CD4-positive, alpha-beta T cell treated with Interleukin-17A for 1 hour (primary cell): Measurements from ENCODE around the gene LRPPRC.
"Not testable (repeated sequence)": the region's sequence is repeated elsewhere in the genome, so short reads cannot be mapped to it uniquely, and the experiment has no call there.

Experiments
- DNase-seq: peaks from one replicate; pipeline ENCODE4 v3.0.0-alpha.2; 2020

LRPPRC gene

DNA sequence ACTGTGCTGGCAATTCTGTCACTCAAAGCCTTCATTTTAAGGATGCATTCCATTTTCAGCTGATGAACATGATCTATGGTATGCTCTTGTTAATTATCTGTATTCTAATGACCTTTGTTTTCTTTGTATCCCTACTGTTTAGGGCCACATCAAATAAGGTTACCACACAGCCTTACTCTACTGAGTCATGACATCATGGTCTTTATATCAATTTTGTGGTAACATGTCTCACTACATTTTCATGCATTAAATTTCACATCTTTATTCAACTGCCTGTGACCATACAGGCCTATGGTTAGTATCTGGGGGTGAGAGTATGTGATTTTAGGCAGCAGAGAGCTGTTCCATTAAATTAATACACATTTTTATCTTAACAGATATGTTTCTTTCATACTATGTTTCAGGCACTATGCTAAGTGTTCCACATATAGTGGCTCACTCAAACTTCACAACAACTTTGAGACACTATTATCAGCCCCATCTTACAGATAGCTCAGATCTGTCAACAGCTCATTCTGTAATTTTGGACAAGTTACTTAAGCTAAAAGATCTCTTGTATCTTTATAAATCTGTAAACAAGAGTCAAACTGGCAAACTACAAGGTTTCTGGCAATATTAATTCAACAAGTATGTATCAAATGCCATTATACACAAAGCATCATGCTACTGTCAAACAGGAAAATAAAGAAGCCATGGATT, 18.0 kb downstream of the LRPPRC start:
- no peak for DNase-seq

DNA sequence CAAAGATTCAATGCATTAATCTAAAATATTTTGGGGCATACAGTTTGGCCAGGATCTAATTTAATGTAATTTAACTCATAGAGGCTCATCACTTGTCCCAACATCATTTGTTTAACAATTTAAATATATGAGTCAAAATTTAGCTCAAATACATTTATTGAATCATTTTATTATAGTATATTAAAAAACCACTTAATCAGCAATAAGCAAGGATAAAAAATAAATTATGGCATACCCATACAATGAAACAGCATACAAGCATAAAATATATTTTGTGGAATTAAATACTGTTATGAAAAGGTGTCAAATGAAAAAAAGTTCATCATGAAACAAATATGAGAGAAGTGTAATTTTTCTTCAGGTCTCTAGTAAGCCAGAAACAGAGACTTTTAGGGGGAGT, 34.9 kb downstream of the LRPPRC start:
- no peak for DNase-seq

DNA sequence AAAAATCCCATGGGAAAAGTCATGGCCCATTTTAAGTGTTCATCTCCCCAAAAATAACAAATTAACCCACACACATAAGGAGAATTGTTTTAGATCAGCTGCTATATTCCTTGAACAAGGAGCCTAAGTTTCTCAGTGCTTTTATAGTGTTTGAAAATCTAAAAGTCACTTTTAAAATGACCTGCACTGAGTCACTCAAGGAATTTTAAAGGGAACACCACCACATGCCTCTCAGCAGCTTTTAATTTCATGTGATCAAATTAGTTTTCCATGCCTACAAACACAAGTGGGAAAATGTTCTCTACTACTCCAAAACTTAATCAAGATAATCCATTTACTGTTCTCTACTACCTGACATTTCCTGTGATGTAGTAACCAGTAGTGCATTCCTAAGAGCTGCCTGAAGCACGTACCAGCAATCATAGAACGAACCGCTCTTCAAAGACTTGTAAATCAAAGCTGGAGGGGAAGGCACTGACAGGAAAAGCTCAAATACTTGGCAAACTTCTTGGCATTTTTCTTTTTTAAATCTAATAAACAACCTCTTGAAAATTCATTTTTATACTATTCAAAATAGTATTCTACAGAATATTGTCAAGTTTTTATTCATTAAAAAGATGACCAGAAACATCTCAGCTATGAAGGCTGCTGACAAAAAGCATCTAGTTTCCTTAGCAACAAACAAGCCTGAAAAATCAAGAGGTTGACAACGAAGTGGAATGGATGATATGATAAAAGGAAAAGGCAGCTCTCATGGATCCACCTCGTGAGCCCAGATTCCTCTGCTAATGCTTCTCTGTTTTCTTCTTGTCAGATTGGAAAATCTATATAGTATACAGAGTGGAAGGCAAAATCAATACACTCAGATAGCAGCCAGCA, 37.2 kb downstream of the LRPPRC start:
- DNase-seq: no peak

DNA sequence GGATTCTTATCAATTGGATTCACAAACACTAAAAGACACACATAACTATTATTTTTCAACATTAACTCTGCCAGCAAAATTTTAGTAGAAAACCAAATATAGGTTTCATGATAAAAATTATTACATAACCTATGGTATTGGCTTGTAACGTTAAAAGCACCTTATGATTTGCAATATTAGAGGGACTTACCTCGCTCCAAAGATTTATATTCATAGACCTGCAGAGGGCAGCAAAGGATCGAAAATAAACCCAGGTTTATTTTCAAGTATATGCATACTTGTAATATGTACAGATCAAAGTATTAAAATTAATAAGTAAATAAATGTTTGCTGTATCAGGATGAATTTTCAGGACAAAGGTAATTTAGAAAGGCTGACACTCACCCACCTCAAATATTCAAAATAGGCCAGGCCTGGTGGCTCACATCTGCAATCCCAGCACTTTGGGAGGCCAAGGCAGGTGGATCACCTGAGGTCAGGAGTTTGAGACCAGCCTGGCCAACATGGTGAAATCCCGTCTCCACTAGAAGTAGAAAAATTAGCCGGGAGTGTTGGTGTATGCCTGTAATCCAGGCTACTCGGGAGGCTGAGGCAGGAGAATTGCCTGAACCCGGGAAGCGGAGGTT, 45.3 kb downstream of the LRPPRC start:
- DNase-seq: peak; percentile 60

DNA sequence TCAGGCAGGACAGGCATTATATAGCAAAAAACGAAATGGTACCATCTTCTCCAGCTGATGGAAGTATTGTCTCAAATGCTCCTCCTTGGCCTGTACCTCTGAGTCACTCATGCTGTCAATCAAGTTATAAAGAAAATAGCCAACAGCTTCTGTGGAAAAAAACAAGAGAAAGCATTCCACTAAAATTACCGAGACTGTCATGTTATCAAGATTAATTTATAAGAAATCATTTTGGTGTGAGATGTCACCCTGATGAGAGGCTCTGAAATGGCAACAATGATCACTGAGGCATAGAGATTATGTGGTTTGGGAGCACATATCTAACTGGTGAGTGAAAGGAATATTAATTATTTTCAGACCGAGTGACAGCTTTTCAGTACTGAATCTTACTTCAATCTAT, 47.4 kb downstream of the LRPPRC start:
- DNase-seq: no peak

DNA sequence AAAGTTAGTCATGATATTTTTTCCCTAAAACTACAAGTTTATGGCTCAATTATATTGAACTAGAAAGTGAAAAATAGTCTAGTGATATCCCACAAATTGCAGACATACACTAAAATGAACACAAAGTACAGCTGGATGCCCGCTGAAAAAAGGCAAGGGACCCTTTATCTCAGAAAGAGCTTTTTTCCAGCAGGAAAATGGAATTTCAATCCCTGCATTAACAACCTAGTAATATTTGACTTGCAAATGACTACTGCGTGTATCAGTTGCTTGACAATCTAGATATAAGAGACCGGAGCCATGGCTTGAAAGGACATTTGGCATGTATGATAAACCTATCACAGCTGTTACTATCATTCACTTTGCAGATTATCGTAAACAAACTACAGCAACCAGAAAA, 49.1 kb downstream of the LRPPRC start:
- no peak for DNase-seq

DNA sequence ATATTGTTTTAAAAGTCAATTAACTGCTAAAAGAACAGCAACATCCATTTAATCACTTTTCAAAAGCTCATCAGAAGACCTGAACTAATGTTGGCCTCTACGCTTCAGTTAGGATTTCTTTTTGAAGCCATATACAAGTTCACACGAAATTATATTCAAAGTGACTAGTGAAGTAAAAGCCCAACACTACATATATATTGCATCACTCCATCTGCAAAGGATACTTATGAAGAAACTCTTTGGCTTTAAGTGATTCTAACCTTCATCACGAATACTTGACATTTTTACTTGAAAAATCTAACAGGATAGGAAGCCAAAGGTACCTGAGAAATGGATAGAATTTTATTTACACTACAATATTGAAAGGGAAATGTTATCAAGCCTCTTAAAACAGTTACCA, 50.4 kb downstream of the LRPPRC start:
- no peak for DNase-seq

DNA sequence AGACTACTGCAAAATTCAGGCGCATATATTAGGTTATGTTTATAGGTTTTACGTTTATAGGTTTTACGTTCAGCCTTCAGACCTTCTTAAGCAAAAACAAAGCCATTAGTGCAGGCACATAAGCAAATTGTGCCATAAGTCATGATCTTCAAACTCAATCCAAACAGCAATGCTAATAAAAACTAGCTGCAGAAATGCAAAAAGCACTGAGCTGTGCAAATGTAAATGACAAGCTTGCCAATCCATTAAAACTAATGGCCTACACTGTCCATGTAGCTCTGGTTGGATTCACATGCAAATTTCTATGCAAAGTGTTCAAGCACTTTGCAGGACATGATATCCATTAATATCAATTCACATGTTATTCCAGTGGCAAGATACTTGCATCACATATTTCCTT, 50.9 kb downstream of the LRPPRC start:
- no peak for DNase-seq

DNA sequence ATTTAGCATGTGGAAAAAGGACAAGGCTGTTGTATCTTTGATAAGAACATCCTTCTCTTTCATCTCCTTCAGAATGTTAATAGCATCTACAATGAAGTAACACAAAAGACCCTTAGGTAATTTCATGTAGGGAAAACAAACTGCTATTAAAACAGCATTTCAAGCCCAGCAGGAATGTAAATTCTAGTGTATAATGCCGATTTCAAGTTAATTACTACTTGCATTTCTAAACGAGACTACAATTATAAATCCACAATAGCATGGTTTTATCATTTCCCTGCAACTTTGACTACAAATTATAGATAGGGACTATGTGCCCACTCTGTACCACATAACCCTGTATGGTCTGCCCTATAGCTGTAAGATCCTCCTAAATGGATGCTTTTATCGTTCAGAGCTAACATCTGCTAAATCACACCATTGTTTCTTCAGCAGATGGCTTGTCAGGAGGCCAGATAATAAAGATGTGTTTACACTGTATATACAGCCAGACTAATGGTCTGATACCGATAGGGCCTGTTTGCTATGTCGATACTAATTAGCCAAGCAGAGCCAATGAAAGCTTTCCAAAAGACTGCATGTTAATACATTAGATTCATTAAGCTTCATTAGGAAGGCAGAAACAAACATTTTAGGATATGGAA, 51.9 kb downstream of the LRPPRC start:
- no peak for DNase-seq

DNA sequence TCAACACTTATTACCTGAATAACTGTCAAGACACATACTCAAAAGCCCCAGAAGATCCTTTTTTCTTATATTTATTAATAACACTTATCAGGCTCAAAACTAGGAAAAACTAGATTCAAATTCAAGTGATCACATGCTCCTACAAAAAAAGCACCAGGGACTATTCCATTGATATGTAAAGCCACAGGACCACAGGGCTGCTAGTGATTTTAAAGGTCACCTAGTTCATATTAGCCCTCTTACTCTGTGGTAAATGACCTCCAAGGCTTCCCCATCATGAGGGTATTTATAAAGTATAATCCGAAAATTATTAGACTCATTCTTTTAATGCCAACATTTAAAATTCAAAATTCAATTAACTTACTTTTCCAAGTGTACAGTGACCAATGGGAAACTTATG, 52.5 kb downstream of the LRPPRC start:
- no peak for DNase-seq

DNA sequence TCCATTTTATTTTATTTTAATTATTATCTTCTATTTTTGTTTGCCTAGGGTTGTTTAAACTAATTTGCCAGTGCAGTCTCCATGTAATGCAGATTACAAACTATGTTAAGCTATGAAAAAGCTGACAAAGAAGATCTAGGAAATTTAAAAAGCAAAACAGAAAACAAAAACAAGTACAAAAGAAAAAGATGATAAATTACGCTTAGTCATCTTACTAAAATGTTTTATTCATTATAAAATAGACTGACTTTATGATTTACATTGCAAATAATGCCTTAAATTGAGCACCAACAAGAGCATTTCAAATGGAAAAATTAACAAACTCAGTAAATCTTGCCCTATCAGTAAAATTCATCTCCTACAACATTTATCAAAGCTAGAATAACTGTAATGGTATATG, 52.9 kb downstream of the LRPPRC start:
- DNase-seq: no peak

DNA sequence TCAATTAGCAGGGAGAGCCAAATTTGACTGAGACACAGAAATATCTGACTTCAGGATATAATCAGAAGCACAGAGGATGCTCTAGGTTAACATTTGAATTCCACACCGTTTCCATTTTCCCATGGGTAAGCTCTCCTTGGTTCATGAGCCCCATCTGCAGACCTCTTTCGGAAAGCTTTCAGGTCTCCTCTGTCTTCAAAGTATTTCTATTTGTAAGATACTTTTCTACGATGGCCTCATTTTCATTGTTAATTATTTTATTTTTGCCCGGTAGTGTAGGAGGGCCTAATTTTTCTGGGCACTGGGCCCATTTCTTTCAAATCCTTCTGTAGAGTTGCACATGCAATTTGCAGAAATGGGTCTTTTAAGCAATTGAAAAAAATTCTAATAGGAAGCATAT, 53.8 kb downstream of the LRPPRC start:
- DNase-seq: no peak

DNA sequence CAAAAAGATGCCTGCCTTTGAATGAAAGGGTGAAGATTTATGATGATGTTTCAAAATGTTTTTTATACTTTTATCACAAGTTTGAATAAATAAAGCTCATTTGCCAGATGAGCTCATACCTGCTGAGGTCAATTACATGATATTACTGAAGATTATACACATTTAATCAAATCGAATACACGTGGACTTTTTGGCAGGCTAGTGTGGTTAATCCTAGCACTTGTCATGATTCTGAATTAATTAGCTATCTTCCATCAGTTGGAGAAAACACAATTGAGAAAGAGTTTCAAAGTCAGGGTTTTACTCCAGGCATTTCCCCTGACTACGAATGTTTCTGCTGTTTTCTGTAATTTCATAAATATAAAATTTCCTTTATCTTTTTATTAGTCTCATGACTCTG, 54.4 kb downstream of the LRPPRC start:
- DNase-seq: no peak

DNA sequence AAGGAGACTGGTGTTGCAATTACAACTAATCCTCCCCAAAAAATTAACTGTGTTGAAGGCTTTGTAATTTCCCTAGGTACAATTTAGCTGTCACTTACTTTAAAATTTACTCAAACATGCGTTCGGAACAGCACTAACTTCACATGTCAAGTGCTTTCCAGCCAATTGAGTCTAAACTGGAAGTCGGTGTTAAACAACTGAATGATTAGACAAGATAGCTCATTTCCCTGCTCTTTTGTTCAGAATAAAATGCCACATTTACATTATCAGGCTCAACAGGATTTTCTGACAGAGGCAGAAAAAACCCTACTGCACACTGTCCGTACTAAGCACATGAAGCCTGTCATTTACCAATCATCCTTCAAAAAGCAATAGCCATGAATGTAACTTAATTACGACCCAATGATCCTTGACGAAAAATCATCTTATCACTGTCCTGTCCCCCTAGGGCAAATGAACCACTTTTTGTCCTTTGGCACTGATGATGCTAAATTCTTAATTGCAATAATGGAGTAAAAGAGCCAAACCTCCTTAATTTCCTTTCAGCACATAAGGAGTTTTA, 56.0 kb downstream of the LRPPRC start:
- DNase-seq: no peak

DNA sequence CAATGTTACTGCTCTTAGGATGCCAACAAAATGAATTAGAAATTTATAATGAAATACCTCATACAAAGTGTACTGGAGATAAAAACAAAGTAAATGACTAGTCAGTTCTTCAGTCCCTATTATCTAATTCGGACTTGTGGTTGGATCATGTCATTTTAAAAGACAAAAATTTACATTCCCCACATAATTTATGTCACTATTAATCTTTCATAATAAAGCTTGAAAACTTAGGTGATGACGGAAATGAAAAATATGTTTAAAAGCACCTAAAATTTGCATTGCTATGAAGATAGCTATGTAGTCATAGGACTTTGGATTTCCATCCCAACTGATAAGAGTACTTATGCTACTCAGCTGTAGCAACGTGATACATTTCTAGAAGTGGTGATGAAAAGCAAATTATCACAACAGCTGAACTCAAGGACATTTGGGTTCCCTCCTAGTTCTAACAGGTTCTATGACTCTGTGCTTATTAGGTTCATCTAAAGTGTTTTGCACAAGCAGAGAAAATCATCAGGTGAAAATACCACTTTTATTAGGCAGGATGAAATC, 58.4 kb downstream of the LRPPRC start:
- DNase-seq: no peak

DNA sequence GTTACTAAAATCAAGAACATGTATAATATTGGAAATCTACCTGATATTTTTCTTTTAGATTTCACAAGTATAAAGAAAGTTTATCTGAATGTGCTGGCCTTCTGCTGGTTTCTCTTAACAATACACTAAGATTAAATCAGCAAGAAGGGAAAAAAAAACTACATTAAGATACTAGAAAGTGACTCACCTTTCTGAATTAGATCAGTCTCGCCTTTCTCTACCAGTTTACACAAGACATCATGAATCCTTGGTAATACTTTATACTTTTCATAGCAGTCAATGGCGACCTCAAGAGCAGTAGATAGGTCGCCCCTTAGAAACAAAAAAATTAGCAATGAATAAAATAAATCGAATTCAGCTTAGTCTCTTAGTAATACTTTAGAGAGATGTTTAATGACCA, 61.2 kb downstream of the LRPPRC start:
- DNase-seq: no peak

DNA sequence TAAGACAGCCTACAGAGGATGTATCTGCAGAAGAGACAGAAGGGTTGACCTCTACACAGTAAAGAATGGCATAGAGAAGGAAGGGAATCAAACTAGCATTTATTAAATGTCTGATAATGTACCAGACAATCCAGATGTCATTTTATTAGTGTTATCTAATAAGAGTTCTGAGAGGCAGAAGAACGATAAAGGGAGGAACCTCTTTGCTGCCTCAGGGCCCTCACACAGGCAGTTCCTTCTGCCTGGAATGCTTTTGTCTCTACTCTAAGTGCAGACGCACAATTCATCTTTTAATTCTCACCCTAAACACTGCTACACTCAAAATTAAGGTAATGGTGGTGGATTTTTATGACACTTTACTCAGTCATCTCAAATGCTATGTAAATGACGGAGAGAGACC, 64.5 kb downstream of the LRPPRC start:
- DNase-seq: no peak

DNA sequence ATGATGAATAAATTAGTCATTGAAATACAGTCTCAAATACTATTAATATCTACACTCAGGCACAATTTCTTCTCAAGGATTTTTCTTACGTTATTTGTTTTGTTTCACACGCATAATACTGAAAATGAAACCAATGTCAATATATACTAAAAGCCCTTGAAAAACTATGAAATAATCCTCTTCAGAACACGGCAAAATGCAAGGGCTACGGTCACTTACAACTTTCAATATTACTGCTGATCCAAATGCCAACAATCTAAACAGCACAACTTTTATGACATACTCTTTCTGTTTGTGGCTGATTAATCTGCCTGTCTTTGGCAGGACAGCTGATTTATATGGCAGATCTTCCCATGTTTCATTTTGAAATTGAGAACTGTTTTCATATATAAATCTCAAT, 68.3 kb downstream of the LRPPRC start:
- no peak for DNase-seq

DNA sequence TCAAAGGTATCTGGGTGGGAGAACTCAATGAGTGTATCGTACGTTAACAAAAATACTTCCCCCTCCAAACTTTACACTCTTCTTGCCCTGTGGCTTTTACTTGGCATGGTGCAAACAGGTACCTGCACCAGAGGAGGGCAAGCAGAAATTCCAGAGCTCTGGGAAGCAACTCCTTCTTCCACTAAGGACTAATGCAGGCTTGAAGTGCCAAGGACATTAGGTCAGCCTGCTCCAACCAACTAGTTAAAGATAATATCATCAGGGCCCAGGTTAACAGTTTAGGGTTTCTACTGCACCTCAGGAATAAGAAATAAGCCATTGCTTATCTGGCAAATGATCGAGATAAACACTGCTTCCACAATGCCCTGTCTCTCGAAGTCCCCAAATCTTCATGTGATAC, 70.4 kb downstream of the LRPPRC start:
- DNase-seq: no peak

DNA sequence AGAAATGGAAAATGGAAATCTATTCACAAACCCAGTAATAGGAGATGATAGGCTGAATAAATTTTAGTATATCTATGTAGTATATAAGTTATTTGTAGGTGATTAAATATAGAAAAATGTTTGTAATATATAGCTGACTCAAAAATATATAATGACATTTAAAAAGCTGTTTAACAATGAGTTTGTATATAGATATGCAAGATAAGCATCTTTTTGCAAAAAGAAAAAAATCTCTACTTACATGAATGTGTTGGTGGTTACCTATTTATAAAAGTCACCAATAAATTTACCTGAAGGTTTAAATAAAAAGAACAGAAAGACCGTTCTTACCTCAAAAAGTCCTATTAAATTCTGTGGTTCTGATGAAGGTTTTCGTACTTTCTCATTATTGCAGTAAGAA, 71.3 kb downstream of the LRPPRC start:
- no peak for DNase-seq

DNA sequence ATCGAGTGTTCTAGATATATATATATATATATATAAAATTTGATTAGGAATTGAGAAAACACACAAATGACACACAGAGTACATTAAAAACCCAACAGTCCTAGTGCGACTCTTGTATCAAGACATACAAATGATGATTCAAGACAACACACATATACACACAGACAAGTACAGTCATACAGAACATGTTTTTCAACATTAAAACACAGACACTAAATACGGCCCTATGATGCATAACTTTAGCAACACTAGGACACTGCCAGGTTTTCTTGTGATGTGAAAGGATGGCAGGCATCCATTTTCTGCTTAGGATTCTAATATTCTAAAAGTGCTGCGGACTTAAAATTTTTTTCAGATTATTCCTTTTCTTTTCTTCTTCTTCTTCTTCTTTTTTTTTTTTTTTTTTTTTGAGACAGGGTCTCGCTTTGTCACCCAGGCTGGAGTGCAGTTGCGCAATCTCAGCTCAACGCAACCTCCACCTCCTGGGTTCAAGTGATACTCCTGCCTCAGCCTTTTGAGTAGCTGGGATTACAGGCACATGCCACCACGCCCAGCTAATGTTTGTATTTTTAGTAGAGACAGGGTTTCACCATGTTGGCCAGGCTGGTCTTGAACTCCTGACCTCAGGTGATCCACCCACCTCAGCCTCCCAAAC, 84.5 kb downstream of the LRPPRC start:
- not testable (repeated sequence) for DNase-seq

DNA sequence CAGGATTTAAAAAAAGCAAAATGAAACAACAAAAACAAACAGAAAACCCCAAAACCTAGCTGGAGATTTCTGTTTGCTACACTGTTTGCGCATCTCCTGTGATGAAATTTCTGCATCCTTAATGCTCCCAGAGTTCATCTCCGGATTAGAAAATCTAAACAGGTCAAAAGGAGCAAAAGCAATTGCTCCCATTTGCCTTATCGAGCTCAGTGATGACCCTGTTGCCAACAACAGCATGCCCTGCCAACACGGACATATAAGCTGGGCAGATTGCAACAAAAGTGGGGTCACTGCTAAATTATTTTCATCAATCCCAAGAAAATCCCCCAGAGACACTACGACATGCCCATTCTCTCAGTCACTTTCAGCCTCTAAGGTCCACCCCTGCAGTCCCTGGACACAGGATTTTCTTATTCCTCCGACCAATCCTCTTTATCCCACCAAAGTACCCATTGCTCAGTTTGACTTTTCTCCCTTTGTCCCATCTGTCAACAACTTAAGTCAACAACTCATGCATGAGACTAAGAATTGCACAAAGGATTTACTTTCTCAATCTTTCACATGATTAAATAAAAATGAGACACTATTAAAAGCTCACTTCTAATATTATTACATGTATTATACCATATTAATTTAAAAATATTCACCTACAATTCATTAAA, 89.2 kb downstream of the LRPPRC start:
- DNase-seq: no peak
